GM21526 (cell line): ENCODE measurements around the gene RAB11FIP3.
A peak's percentile ranks its signal among the peaks of the same experiment; 100 is the strongest.

Source experiments
- ATAC-seq: cut with Tn5 transposase; IDR thresholded peaks from one replicate; pipeline ENCODE4 v1.9.1; 2021; ENCODE audit warnings: moderate library complexity; ENCODE audit not compliant: unreplicated experiment, low FRiP score

Gene RAB11FIP3

GRCh38 chr16:391885-392335, 33.5 kb upstream of the RAB11FIP3 start:
- ATAC-seq: no peak

- no peak for ATAC-seq
Measured at GRCh38 chr16:392450-393030, 32.9 kb upstream of the RAB11FIP3 start.

- no peak for ATAC-seq
Measured at GRCh38 chr16:396199-396598, 29.2 kb upstream of the RAB11FIP3 start.

- no peak for ATAC-seq
Measured at GRCh38 chr16:396605-397004, 28.8 kb upstream of the RAB11FIP3 start.

GRCh38 chr16:397135-397661, 28.3 kb upstream of the RAB11FIP3 start, which contains the start of gene NME4:
NME4 (plus strand) TSS chr16:397199; CDS start chr16:397223, 24 bp downstream.
- ATAC-seq: no peak

- ATAC-seq: no peak
Measured at GRCh38 chr16:397736-398332, 27.6 kb upstream of the RAB11FIP3 start.

- no peak for ATAC-seq
Measured at GRCh38 chr16:398561-399339, 26.7 kb upstream of the RAB11FIP3 start.

- no peak for ATAC-seq
Measured at GRCh38 chr16:399340-400019, 26.0 kb upstream of the RAB11FIP3 start.

- ATAC-seq: no peak
Measured at GRCh38 chr16:400061-400591, 25.3 kb upstream of the RAB11FIP3 start.

GRCh38 chr16:401468-402348, 23.7 kb upstream of the RAB11FIP3 start, which contains the start of gene DECR2:
DECR2 (plus strand) TSS chr16:401885; CDS start chr16:401964, 79 bp downstream.
- ATAC-seq: peak; percentile 43

- ATAC-seq: no peak
Measured at GRCh38 chr16:404971-405486, 20.4 kb upstream of the RAB11FIP3 start.

- ATAC-seq: no peak
Measured at GRCh38 chr16:405548-406506, 19.6 kb upstream of the RAB11FIP3 start.

GRCh38 chr16:407253-407652, 18.2 kb upstream of the RAB11FIP3 start:
- no peak for ATAC-seq

- ATAC-seq: no peak
Measured at GRCh38 chr16:410516-411178, 14.8 kb upstream of the RAB11FIP3 start.

- ATAC-seq: no peak
Measured at GRCh38 chr16:411576-412265, 13.7 kb upstream of the RAB11FIP3 start.

GRCh38 chr16:414395-415169, 10.9 kb upstream of the RAB11FIP3 start:
- ATAC-seq: no peak
